Activated CD8-positive, alpha-beta T cell treated with anti-CD3 and anti-CD28 coated beads for 36 hours (primary cell): ENCODE measurements around the gene WDR18. TPM values are rescaled to one million over a fixed set of nuclear protein-coding genes. Genes with fewer than 3 reads are reported as not detected.

Experiments
- ATAC-seq: fragments of 200-7000 bp; cut with Tn5 transposase; one replicate; pipeline ENCODE4 v1.10.0; 2021; ENCODE audit warnings: mild to moderate bottlenecking, moderate library complexity
- CTCF ChIA-PET: fragments of 350-600 bp; sonication (Branson Sonifier 250); formaldehyde crosslinking; loops from one replicate; lab custom pipeline; 2021; ENCODE audit warnings: antibody characterized with exemption; lab: Charles Lee
- POLR2A ChIA-PET: fragments of 350-600 bp; sonication (Branson Sonifier 250); formaldehyde crosslinking; loops from one replicate; lab custom pipeline; 2021; ENCODE audit warnings: antibody characterized with exemption; lab: Charles Lee
- DNase-seq: peaks from one replicate; pipeline ENCODE4 v3.0.0-alpha.2; 2020
- H3K27ac Mint-ChIP-seq: one replicate; pipeline ENCODE4 v1.8.0; 2021; ENCODE audit warnings: mild to moderate bottlenecking, mixed read lengths
- H3K27me3 Mint-ChIP-seq: one replicate; pipeline ENCODE4 v1.8.0; 2021; ENCODE audit warnings: mixed read lengths
- H3K36me3 Mint-ChIP-seq: one replicate; pipeline ENCODE4 v1.8.0; 2021; ENCODE audit warnings: low read depth, mixed read lengths
- H3K4me1 Mint-ChIP-seq: one replicate; pipeline ENCODE4 v1.8.0; 2021; ENCODE audit warnings: low read depth, mixed read lengths
- H3K4me3 Mint-ChIP-seq: one replicate; pipeline ENCODE4 v1.8.0; 2021; ENCODE audit warnings: mild to moderate bottlenecking, moderate library complexity, mixed read lengths
- H3K9me3 Mint-ChIP-seq: one replicate; pipeline ENCODE4 v1.8.0; 2021; ENCODE audit warnings: mixed read lengths
- CTCF ChIP-seq: fragments of 200-600 bp; IDR thresholded peaks from one replicate; pipeline ENCODE4 v1.8.0; 2022; ENCODE audit warnings: antibody characterized with exemption, mild to moderate bottlenecking
- intact Hi-C: fragments of 100-400 bp; cut with micrococcal nuclease; formaldehyde crosslinking; loops from one replicate; pipeline ENCODE4 v1.10.0; 2022
- total RNA-seq, 2 experiments: library from RNA; stranded (reverse); gene quantifications; one replicate each; pipeline ENCODE4 v1.2.3, GENCODE V29; 2021

Gene WDR18
- total RNA-seq, 2 experiments from 2014 or later: 75.3 to 78.1 TPM

GRCh38 chr19:1000591-1001537, 16.7 kb downstream of the WDR18 start:
- no peaks in the 10 kb centered on the region for H3K36me3 Mint-ChIP-seq
- ChIA-PET POLR2A (interaction anchor here (1.0 kb wide), 1 partner anchor 87 kb away, joined by 3 read pairs; no protein-coding TSS in a partner anchor), CTCF (interaction anchor here (0.6 to 1.5 kb wide), 8 partner anchors 9 to 268 kb away, joined by 3 to 4 read pairs (median 3); partner anchors contain the start of gene CIRBP)
- no peak overlapping the region for H3K27ac Mint-ChIP-seq
- H3K9me3 Mint-ChIP-seq: no peaks in the 10 kb centered on the region
- ATAC-seq (no peak), DNase-seq (no peak)
- intact Hi-C loops: no loop called here
- H3K4me3 Mint-ChIP-seq: no peak overlapping the region
- TF ChIP-seq CTCF: no peak
- peaks cover 9% of the 10 kb centered on the region for H3K4me1 Mint-ChIP-seq
- peaks cover 25% of the 10 kb centered on the region for H3K27me3 Mint-ChIP-seq

GRCh38 chr19:1001538-1002166, 17.5 kb downstream of the WDR18 start:
- intact Hi-C loops: no loop called here
- DNase-seq (peak; percentile 75), ATAC-seq (peak; percentile 88)
- ChIA-PET CTCF (interaction anchor here (0.6 to 1.5 kb wide), 8 partner anchors 9 to 268 kb away, joined by 3 to 4 read pairs (median 3); partner anchors contain the start of gene CIRBP), POLR2A (interaction anchor here (1.0 kb wide), 1 partner anchor 86 kb away, joined by 3 read pairs; no protein-coding TSS in a partner anchor)
- peaks cover 25% of the 10 kb centered on the region for H3K27me3 Mint-ChIP-seq
- H3K9me3 Mint-ChIP-seq: no peaks in the 10 kb centered on the region
- H3K4me1 Mint-ChIP-seq: peaks cover 1% of the 10 kb centered on the region
- peak; percentile 95 for TF ChIP-seq CTCF
- H3K36me3 Mint-ChIP-seq: no peaks in the 10 kb centered on the region
- H3K27ac Mint-ChIP-seq: no peak overlapping the region
- no peak overlapping the region for H3K4me3 Mint-ChIP-seq

GRCh38 chr19:1002600-1002999, 18.5 kb downstream of the WDR18 start:
- Mint-ChIP-seq H3K9me3 (no peaks in the 10 kb centered on the region), H3K4me3 (no peak overlapping the region), H3K4me1 (no peaks in the 10 kb centered on the region), H3K27me3 (peaks cover 24% of the 10 kb centered on the region), H3K36me3 (no peaks in the 10 kb centered on the region), H3K27ac (no peak overlapping the region)
- intact Hi-C loops: no loop called here
- ATAC-seq (no peak), DNase-seq (no peak)
- TF ChIP-seq CTCF: no peak
- CTCF ChIA-PET: no interaction called here
- POLR2A ChIA-PET: no interaction called here

- intact Hi-C loops: no loop called here
- Mint-ChIP-seq H3K27me3 (peaks cover 17% of the 10 kb centered on the region), H3K9me3 (no peaks in the 10 kb centered on the region), H3K36me3 (peaks cover under 1% of the 10 kb centered on the region), H3K27ac (no peak overlapping the region), H3K4me1 (no peaks in the 10 kb centered on the region), H3K4me3 (no peak overlapping the region)
- POLR2A ChIA-PET: no interaction called here
- ATAC-seq: no peak
- TF ChIP-seq CTCF: no peak
- CTCF ChIA-PET: interaction anchor here (0.6 kb wide), 1 partner anchor 836 kb away, joined by 3 read pairs; no protein-coding TSS in a partner anchor
- no peak for DNase-seq
Measured at GRCh38 chr19:1003283-1003682, 19.1 kb downstream of the WDR18 start.
